ENCODE measurements around the gene RPS15.

DNA sequence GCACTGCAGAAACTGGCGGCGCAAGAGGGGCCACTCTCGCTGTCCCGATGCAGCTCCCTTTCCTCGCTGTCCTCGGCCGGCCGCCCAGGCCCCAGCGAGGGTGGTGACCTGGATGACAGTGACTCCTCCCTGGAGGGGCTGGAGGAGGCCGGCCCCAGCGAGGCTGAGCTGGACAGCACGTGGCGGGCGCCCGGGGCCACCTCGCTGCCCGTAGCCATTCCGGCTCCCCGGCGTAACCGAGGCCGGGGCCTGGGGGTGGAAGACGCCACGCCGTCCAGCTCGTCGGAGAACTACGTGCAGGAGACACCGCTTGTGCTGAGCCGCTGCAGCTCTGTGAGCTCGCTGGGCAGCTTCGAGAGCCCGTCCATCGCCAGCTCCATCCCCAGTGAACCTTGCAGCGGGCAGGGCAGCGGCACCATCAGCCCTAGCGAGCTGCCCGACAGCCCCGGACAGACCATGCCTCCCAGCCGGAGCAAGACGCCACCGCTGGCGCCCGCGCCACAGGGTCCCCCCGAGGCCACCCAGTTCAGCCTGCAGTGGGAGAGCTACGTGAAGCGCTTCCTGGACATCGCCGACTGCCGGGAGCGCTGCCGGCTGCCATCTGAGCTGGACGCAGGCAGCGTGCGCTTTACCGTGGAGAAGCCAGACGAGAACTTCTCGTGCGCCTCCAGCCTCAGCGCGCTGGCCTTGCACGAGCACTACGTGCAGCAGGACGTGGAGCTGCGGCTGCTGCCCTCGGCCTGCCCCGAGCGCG is 28.4 kb downstream of the RPS15 start:
- TF ChIP-seq, protein P1, sequence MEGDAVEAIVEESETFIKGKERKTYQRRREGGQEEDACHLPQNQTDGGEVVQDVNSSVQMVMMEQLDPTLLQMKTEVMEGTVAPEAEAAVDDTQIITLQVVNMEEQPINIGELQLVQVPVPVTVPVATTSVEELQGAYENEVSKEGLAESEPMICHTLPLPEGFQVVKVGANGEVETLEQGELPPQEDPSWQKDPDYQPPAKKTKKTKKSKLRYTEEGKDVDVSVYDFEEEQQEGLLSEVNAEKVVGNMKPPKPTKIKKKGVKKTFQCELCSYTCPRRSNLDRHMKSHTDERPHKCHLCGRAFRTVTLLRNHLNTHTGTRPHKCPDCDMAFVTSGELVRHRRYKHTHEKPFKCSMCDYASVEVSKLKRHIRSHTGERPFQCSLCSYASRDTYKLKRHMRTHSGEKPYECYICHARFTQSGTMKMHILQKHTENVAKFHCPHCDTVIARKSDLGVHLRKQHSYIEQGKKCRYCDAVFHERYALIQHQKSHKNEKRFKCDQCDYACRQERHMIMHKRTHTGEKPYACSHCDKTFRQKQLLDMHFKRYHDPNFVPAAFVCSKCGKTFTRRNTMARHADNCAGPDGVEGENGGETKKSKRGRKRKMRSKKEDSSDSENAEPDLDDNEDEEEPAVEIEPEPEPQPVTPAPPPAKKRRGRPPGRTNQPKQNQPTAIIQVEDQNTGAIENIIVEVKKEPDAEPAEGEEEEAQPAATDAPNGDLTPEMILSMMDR (IDR thresholded peaks at IDR 0.05; ENCODE audit: insufficient read depth, low read depth, low read length): no peak
- TF ChIP-seq EZH2 (IDR thresholded peaks at IDR 0.05; ENCODE audit: insufficient read depth, low read length): peak; percentile 23
